Placental pericyte (primary cell): ENCODE data around the gene NDUFB11. TPM values are rescaled to one million over a fixed set of nuclear protein-coding genes. Genes with fewer than 3 reads are reported as not detected.

Experiments used
- small RNA-seq: library from RNA; depleted of rRNA; stranded (forward); fragments of <200 nt; gene quantifications from one replicate; pipeline ENCODE3, GENCODE V24; 2012; ENCODE audit warnings: low replicate concordance
- total RNA-seq: library from RNA; depleted of rRNA; stranded (reverse); fragments of >200 nt; gene quantifications from 2 replicates; pipeline ENCODE4 v1.2.3, GENCODE V29; 2012

NDUFB11 gene
- total RNA-seq, result 42.8 and 78.1 TPM in 2 replicates

DNA sequence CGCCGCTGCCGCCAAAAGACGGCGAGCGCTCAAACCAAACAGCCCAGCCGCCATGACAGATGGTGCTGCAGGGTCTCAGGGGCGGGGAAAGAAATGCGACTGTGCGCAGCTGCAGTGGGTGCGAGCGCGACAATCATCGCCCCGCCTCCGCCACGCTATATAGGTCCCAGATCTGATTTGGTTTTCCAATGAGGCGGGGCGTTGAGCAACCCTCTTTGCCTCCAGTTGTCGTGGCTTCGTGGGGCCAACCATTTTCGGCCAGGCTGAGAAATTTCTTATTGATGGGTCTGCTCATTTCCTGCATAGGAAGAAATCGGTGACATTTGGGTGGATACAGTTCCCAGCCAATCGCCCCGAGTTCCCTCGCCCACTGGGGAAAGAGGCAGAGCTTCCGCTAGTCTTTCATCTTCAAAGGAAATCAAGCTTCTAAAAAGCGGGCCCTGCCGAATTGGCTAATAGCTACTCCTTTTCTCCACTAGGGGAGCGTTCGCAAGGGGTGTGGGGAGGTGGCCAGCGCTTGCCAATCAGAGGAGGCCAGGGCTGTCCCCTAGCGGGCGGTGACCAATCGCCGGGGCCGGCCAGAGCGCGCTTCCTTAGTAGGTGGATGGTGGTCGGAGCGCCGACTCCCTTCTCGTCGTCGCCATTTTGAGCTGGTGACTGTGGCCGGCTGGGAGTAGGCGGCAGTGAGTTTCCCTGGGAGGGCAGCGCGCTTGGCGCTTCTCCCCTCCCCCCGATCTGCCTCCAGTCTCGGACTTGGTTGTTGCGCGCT is at the start of gene NDUFB11, which contains the start of gene RBM10:
TSS of gene NDUFB11 (minus strand) at position 77 of the 769 bp plus-strand sequence. CDS start at position 54, 23 bp downstream.
TSS of gene RBM10 (plus strand) at position 596 of the 769 bp plus-strand sequence. CDS start 2,261 bp downstream, outside the sequence.

DNA sequence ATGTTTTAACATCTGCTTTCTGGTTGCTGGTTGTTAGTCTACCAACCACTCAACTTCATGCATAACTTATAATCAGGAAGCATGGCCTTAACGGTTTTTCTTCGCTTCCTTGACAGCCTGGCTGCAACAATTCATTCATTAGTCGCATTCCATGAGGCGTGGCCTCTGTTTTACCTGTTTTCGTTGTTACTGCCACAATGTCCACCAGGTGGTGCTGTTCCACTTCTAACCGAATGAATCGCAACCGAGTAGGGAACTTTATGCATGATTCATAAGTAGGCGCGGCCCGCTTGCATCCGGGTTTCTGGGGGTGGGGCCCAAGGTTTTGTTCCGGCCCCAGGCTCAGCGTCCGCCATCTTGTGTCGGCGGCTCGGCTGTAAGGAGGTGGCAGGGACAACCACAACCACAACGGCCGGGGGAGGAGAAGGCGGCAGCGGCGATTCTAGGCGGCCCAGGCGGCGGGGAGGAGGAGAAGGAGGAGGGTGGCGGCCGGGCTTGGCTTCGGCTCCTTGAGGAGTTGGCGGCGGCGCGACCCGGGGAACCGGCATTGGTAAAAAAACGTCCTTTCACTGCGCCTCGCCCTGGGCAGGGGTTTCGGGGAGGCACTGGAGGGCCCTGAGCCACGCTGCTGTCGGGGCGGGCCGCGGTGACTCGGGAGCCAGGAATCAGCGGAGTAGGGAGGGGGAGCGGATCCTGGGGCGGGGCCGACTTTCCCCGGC is 49.1 kb upstream of the NDUFB11 start, which contains the start of gene UBA1:
TSS of gene UBA1 (plus strand) at position 355 of the 719 bp plus-strand sequence. CDS start 4,974 bp downstream, outside the sequence.

Small RNA genes lying within 50 kb of the gene (small RNA-seq; reads per million reads assigned to genes)
- gene RNU12-2P, result 0.75 reads per million, percentile 33 among the genes with 10 or more reads in this experiment

Other genes with a start within 250 kb of the NDUFB11 start
- gene JADE3, start 232.3 kb downstream of the NDUFB11 start, total RNA-seq, result 2.6 and 5.5 TPM in 2 replicates
- 1.1 TPM in 1 of 2 replicates, not detected in the other for gene RGN, start 66.3 kb downstream of the NDUFB11 start, total RNA-seq
- gene RBM10, start 519 bp upstream of the NDUFB11 start, total RNA-seq, result 44.0 and 69.6 TPM in 2 replicates
- 203 and 230 TPM in 2 replicates for gene UBA1, start 49.1 kb upstream of the NDUFB11 start, total RNA-seq
- gene CDK16, start 74.0 kb upstream of the NDUFB11 start, total RNA-seq, result 127 and 143 TPM in 2 replicates
- 47.7 and 65.2 TPM in 2 replicates for gene USP11, start 88.3 kb upstream of the NDUFB11 start, total RNA-seq
- gene ZNF157, start 225.9 kb upstream of the NDUFB11 start, total RNA-seq, result under 0.01 TPM in 1 of 2 replicates, not detected in the other